ENCODE measurements around the gene MARCHF5. TPM values are rescaled to one million over a fixed set of nuclear protein-coding genes. Genes with fewer than 3 reads are reported as not detected.

Gene MARCHF5
- total RNA-seq, 4 donors from 2014 or later: 12.3 to 18.5 (median 16.7) TPM

DNA sequence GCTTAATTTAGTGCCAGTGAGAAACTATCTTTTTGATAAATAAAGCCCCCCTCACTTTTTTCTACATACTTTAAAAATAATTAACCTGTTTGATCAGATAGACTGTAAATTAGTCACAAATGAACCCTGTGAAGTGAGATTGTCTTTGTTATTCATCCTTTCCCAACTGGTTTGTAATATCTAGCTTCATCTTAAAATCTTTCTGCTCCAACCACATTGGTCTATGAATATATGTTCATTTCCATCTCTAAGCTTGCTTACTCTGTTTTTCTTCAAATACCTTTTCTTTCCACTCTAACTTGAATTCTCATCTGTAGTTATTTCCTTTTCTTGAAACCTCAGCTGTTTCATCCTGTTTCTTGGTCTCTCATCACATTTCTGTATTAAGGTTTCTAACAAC, 12.1 kb downstream of the MARCHF5 start:
- intact Hi-C loops (cut with DNase I): no loop called here
- H3K27ac ChIP-seq (replicated peaks in 1 of 4): no peak overlapping the region
- DNase-seq (ENCODE audit: extremely low spot score): no peak
- H3K36me3 ChIP-seq: peaks cover 0 to 18% (median 7%) of the 10 kb centered on the region in 4 donors
- no peak overlapping the region for H3K4me3 ChIP-seq
- no peaks in the 10 kb centered on the region for H3K9me3 ChIP-seq
- H3K4me1 ChIP-seq: peaks cover 13 to 37% (median 24%) of the 10 kb centered on the region in 4 donors
- no peaks in the 10 kb centered on the region for H3K27me3 ChIP-seq
- TF ChIP-seq EP300 (IDR thresholded peaks at IDR 0.05): no peak
- TF ChIP-seq POLR2A (IDR thresholded peaks at IDR 0.05; ENCODE audit: low read depth): no peak
- TF ChIP-seq CTCF (IDR thresholded peaks at IDR 0.05): no peak
- TF ChIP-seq POLR2AphosphoS5 (IDR thresholded peaks at IDR 0.05): no peak

DNA sequence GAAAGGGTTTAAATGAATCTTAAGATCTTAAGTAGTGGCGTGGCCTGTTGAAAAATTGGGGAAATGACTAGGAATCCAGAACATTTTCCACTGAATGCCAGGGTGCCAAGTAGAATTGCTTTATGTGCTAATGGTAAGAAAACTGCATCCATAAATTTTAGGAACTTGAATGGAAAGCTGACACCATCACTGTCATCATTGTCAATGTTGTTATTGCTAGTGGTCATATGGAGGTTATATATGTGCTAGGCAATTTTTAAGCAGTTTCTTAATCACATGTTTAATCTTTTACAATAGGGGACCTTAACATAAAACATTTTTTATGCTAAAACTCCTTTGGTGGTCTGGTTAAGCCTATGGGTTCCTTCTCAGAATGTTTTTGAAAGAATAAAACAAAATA, 13.1 kb downstream of the MARCHF5 start:
- no peaks in the 10 kb centered on the region for H3K27me3 ChIP-seq
- no peak for TF ChIP-seq POLR2AphosphoS5 (IDR thresholded peaks at IDR 0.05)
- no peak for TF ChIP-seq POLR2A (IDR thresholded peaks at IDR 0.05; ENCODE audit: low read depth)
- TF ChIP-seq CTCF (IDR thresholded peaks at IDR 0.05): no peak
- no peak for TF ChIP-seq EP300 (IDR thresholded peaks at IDR 0.05)
- H3K36me3 ChIP-seq: peaks cover 0 to 18% (median 7%) of the 10 kb centered on the region in 4 donors
- H3K27ac ChIP-seq (replicated peaks in 1 of 4): no peak overlapping the region
- no peak for DNase-seq (ENCODE audit: extremely low spot score)
- WGBS: 96% methylated on average over 1 of the region's 1 CpG
- H3K4me3 ChIP-seq: no peak overlapping the region
- no peaks in the 10 kb centered on the region for H3K9me3 ChIP-seq
- intact Hi-C loops (cut with DNase I): no loop called here
- H3K4me1 ChIP-seq: peaks cover 14 to 27% (median 22%) of the 10 kb centered on the region in 4 donors

DNA sequence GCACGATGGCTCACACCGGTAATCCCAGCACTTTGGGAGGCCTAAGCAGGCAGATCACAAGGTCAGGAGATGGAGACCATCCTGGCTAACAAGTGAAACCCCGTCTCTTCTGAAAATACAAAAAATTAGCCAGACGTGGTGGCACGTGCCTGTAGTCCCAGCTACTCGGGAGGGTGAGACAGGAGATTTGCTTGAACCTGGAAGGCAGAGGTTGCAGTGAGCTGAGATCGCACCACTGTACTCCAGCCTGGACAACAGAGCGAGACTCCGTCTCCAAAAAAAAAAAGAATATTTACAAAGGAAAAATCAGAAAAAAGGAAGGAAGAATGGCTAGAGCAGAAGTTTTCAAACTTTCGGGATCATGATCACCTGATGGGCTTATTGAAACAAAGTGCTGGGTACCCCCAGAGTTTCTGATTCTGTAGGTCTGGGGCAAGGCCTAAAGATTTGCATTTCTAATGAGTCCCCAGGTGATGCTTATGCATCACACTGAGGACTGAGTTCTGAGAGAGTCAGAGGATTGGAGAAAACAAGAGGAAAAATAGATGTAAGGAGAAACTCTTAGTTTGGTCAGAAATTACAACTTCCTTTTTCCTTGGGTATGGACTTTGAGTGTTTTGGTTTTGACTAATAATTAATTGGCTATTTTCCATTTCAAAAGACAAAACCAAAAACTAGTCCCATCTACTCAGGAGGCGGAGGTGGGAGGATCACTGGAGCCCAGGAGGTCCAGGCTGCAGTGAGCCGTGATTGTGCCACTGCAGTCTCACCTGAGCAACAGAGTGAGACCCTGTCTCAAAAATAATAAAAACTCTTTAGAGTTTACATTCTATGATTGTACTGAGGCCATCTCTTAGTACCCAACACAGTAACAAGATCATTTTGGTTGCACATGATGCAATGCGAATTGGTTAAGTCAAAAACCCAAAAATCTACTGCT, 14.4 kb downstream of the MARCHF5 start:
- no peak for TF ChIP-seq EP300 (IDR thresholded peaks at IDR 0.05)
- TF ChIP-seq CTCF (IDR thresholded peaks at IDR 0.05): no peak
- TF ChIP-seq POLR2A (IDR thresholded peaks at IDR 0.05; ENCODE audit: low read depth): no peak
- Histone ChIP-seq H3K36me3 (peaks cover 0 to 10% (median 7%) of the 10 kb centered on the region in 4 donors), H3K27me3 (no peaks in the 10 kb centered on the region), H3K4me1 (peaks cover 20 to 29% (median 23%) of the 10 kb centered on the region in 4 donors), H3K27ac (replicated peaks in 1 of 4) (no peak overlapping the region), H3K9me3 (no peaks in the 10 kb centered on the region), H3K4me3 (no peak overlapping the region)
- DNase-seq (ENCODE audit: extremely low spot score): no peak
- WGBS: 89% methylated on average over 13 of the region's 13 CpGs
- intact Hi-C loops (cut with DNase I): no loop called here

DNA sequence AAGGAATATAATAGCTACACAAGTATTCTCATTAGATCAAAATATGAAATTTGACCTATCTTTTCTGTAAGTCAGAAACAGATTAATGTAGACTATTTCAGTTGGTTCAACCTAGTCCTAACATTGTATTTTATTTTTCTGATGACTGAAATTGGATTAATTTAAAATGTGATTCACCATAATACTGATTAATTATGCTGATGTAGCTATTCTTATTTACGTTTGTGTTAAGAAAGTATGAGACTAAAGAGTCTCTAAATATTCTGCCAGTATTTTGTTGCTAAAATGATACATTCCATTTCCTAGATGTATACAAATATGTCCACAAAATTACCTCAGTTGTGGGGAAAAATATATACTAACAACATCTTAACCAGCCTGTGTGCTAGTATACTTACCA, 18.3 kb downstream of the MARCHF5 start:
- peaks cover 6 to 18% (median 11%) of the 10 kb centered on the region in 4 donors for H3K4me1 ChIP-seq
- no peaks in the 10 kb centered on the region for H3K27me3 ChIP-seq
- peaks cover 3 to 31% (median 21%) of the 10 kb centered on the region in 4 donors for H3K36me3 ChIP-seq
- WGBS: 84% methylated on average over 1 of the region's 1 CpG
- H3K27ac ChIP-seq (replicated peaks in 1 of 4): no peak overlapping the region
- TF ChIP-seq POLR2AphosphoS5 (IDR thresholded peaks at IDR 0.05) (no peak), POLR2A (IDR thresholded peaks at IDR 0.05; ENCODE audit: low read depth) (no peak), EP300 (IDR thresholded peaks at IDR 0.05) (no peak), CTCF (IDR thresholded peaks at IDR 0.05) (no peak)
- no peak for DNase-seq (ENCODE audit: extremely low spot score)
- no peak overlapping the region for H3K4me3 ChIP-seq
- intact Hi-C loops (cut with DNase I): no loop called here
- H3K9me3 ChIP-seq: no peaks in the 10 kb centered on the region
